Fibroblast of villous mesenchyme (primary cell): ENCODE measurements around the gene C6orf163. TPM values are rescaled to one million over a fixed set of nuclear protein-coding genes. Genes with fewer than 3 reads are reported as not detected.
A peak's percentile ranks its signal among the peaks of the same experiment; 100 is the strongest.
"Not testable (repeated sequence)": the region's sequence is repeated elsewhere in the genome, so short reads cannot be mapped to it uniquely, and the experiment has no call there.

Experiments
- DNase-seq: peaks from one replicate; pipeline ENCODE4 v3.0.0-alpha.2; 2010; ENCODE audit warnings: low read depth
- H3K4me3 ChIP-seq: 2 replicates; pipeline ENCODE4 v1.5.1; 2011; ENCODE audit warnings: low read depth, mild to moderate bottlenecking, low read length
- CTCF ChIP-seq: IDR thresholded peaks from 2 replicates; pipeline ENCODE4 v1.5.1; 2012; ENCODE audit warnings: low read depth, mild to moderate bottlenecking, low read length; ENCODE audit not compliant: insufficient read depth
- total RNA-seq: library from RNA; depleted of rRNA; stranded (reverse); fragments of >200 nt; gene quantifications from 2 replicates; pipeline ENCODE4 v1.2.3, GENCODE V29; 2012

C6orf163 gene
- total RNA-seq, 1 donor, result 2.6 TPM

- peak; percentile 98 for TF ChIP-seq CTCF
- peak; percentile 72 for DNase-seq
- H3K4me3 ChIP-seq, result peak within 1 kb of the TSS; percentile 99
Observed at GRCh38 chr6:87322304-87323212, 22.1 kb upstream of the C6orf163 start, which contains the start of gene SMIM8. Gene SMIM8 (plus strand): TSS chr6:87322588. CDS start chr6:87337032, 14,444 bp downstream.

GRCh38 chr6:87323880-87324279 lies 20.7 kb upstream of the C6orf163 start:
- DNase-seq, H3K4me3 ChIP-seq: not testable (repeated sequence)

- TF ChIP-seq CTCF, result no peak
- H3K4me3 ChIP-seq, result no peak overlapping the region
- no peak for DNase-seq
Observed at GRCh38 chr6:87330961-87331360, 13.7 kb upstream of the C6orf163 start.

GRCh38 chr6:87333033-87333432 lies 11.6 kb upstream of the C6orf163 start:
- DNase-seq, result no peak
- TF ChIP-seq CTCF, result no peak
- no peak overlapping the region for H3K4me3 ChIP-seq

GRCh38 chr6:87333591-87334181 lies 10.9 kb upstream of the C6orf163 start:
- peak; percentile 8 for DNase-seq

GRCh38 chr6:87334683-87335082 lies 9.9 kb upstream of the C6orf163 start:
- no peak overlapping the region for H3K4me3 ChIP-seq
- no peak for TF ChIP-seq CTCF
- DNase-seq, result no peak

More at GRCh38 chr6:87333591-87334181, 10.9 kb upstream of the C6orf163 start:
- no peak for TF ChIP-seq CTCF
- no peak overlapping the region for H3K4me3 ChIP-seq

- TF ChIP-seq CTCF, result no peak
- H3K4me3 ChIP-seq, result no peak overlapping the region
- no peak for DNase-seq
Observed at GRCh38 chr6:87336367-87336766, 8.2 kb upstream of the C6orf163 start.
